ENCODE results near the gene HDAC6.
"Not testable (repeated sequence)": the region's sequence is repeated elsewhere in the genome, so short reads cannot be mapped to it uniquely, and the experiment has no call there.

HDAC6 gene

DNA sequence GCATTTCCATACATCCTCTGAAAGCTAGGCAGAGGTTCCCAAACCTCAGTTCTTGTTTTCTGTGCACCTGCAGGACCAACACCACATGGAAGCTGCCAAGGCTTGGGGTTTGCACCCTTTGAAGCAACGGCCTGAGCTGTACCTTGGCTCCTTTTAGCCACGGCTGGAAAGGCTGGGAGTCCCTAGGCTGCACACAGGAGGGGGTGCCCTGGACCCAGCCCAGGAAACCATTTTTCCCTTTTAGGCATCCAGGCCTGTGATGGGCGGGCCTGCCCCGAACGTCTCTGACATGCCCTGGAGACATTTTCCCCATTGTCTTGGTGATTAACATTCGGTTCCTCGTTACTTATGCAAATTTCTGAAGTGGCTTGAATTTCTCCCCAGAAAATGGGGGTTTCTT lies 51.0 kb downstream of the HDAC6 start:
- Histone ChIP-seq H3K4me3 (replicated peaks; ENCODE audit: insufficient read depth, low read length) (no peak overlapping the region), H3K27me3 (ENCODE audit: insufficient read depth, poor library complexity, severe bottlenecking) (no peaks in the 10 kb centered on the region), H3K27ac (replicated peaks) (no peak overlapping the region)
- no peak for DNase-seq (ENCODE audit: low read depth in 1 of 2, low spot score in 1 of 2)
- TF ChIP-seq, protein P1, sequence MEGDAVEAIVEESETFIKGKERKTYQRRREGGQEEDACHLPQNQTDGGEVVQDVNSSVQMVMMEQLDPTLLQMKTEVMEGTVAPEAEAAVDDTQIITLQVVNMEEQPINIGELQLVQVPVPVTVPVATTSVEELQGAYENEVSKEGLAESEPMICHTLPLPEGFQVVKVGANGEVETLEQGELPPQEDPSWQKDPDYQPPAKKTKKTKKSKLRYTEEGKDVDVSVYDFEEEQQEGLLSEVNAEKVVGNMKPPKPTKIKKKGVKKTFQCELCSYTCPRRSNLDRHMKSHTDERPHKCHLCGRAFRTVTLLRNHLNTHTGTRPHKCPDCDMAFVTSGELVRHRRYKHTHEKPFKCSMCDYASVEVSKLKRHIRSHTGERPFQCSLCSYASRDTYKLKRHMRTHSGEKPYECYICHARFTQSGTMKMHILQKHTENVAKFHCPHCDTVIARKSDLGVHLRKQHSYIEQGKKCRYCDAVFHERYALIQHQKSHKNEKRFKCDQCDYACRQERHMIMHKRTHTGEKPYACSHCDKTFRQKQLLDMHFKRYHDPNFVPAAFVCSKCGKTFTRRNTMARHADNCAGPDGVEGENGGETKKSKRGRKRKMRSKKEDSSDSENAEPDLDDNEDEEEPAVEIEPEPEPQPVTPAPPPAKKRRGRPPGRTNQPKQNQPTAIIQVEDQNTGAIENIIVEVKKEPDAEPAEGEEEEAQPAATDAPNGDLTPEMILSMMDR (IDR thresholded peaks at IDR 0.05; ENCODE audit: insufficient read depth, low read length) = no peak
- no peak for TF ChIP-seq GABPA (IDR thresholded peaks at IDR 0.05; ENCODE audit: low read depth)
- TF ChIP-seq SPI1 (IDR thresholded peaks at IDR 0.05; ENCODE audit: borderline replicate concordance, low read depth) = no peak
- TF ChIP-seq POLR2AphosphoS5 (IDR thresholded peaks at IDR 0.05; ENCODE audit: low read depth) = no peak
- TF ChIP-seq, protein P2, sequence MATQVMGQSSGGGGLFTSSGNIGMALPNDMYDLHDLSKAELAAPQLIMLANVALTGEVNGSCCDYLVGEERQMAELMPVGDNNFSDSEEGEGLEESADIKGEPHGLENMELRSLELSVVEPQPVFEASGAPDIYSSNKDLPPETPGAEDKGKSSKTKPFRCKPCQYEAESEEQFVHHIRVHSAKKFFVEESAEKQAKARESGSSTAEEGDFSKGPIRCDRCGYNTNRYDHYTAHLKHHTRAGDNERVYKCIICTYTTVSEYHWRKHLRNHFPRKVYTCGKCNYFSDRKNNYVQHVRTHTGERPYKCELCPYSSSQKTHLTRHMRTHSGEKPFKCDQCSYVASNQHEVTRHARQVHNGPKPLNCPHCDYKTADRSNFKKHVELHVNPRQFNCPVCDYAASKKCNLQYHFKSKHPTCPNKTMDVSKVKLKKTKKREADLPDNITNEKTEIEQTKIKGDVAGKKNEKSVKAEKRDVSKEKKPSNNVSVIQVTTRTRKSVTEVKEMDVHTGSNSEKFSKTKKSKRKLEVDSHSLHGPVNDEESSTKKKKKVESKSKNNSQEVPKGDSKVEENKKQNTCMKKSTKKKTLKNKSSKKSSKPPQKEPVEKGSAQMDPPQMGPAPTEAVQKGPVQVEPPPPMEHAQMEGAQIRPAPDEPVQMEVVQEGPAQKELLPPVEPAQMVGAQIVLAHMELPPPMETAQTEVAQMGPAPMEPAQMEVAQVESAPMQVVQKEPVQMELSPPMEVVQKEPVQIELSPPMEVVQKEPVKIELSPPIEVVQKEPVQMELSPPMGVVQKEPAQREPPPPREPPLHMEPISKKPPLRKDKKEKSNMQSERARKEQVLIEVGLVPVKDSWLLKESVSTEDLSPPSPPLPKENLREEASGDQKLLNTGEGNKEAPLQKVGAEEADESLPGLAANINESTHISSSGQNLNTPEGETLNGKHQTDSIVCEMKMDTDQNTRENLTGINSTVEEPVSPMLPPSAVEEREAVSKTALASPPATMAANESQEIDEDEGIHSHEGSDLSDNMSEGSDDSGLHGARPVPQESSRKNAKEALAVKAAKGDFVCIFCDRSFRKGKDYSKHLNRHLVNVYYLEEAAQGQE (IDR thresholded peaks at IDR 0.05; ENCODE audit: insufficient replicate concordance, low read depth) = no peak

DNA sequence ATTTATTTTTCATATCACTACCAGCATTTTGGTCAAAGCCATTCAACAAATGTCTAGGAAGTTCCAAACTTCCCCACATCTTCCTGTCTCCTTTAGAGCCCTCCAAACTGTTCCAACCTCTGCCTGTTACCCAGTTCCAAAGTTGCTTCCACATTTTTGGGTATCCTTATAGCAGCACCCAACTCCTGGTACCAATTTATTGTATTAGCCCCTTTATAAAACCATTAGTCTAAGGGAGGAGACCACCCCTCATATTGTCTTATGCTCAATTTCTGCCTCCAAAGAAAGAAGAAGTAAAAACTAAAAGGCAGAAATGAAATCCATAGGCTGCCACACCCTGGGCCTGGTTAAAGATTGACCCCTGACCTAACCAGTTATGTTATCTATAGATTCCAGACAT lies 51.6 kb downstream of the HDAC6 start:
- not testable (repeated sequence) for H3K4me3 ChIP-seq (replicated peaks; ENCODE audit: insufficient read depth, low read length); H3K27ac ChIP-seq (replicated peaks); H3K27me3 ChIP-seq (ENCODE audit: insufficient read depth, poor library complexity, severe bottlenecking)

DNA sequence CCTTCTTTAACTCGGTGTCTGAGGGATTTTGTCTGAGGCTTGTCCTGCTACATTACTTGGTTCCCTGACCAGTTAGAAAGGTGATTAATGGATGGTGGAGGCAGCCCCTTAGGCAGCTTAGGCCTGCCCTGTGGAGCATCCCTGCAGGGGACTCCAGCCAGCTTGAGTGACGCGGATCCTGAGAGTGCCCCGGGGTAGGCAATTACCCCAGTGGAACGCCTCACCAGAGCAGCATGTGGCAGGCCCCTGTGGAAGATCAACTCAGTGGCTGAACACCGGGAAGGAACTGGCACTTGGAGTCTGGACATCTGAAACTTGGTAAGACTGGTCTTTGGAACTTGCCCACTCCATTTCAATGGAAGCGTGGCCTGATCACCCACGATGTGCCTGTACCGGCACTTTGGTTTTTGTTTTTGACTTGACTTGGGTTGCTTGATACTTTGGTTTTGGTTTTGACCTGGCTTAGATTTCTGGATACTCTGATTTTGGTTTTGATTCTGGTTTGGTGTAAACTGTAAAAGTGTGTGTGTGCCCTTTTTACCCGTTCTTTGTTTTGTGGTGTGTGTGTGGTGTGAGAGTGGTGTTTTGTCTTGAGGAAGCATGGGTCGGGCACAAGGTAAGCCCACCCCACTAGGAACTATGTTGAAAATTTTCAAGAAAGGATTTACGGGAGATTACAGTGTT lies 52.4 kb downstream of the HDAC6 start:
- DNase-seq (ENCODE audit: low read depth in 1 of 2, low spot score in 1 of 2); H3K27me3 ChIP-seq (ENCODE audit: insufficient read depth, poor library complexity, severe bottlenecking); H3K4me3 ChIP-seq (replicated peaks; ENCODE audit: insufficient read depth, low read length); H3K27ac ChIP-seq (replicated peaks): not testable (repeated sequence)

More for the DNA sequence above, 51.6 kb downstream of the HDAC6 start:
- not testable (repeated sequence) for DNase-seq (ENCODE audit: low read depth in 1 of 2, low spot score in 1 of 2)

DNA sequence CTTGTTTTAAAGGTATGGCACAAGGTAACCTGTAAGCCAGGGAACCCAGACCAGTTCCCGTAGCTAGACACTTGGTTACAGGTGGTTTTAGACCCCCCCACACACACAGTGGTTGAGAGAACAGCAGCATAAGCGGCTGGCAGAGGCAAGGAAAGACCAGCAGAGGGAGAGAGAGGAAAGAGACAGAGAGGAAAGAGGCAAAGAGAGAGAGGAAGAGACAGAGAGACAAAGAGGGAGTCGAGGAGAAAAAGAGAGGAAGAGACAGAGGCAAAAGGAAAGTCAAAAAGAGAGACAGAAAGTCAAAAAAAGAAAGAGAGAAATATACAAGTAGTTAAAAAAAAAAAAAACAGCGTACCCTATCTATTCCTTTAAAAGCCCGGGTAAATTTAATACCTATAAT lies 53.0 kb downstream of the HDAC6 start:
- Histone ChIP-seq H3K27me3 (ENCODE audit: insufficient read depth, poor library complexity, severe bottlenecking) (no peaks in the 10 kb centered on the region), H3K4me3 (replicated peaks; ENCODE audit: insufficient read depth, low read length) (no peak overlapping the region), H3K27ac (replicated peaks) (no peak overlapping the region)
- TF ChIP-seq, protein P1 (IDR thresholded peaks at IDR 0.05; ENCODE audit: insufficient read depth, low read length) = no peak
- TF ChIP-seq SPI1 (IDR thresholded peaks at IDR 0.05; ENCODE audit: borderline replicate concordance, low read depth) = no peak
- TF ChIP-seq, protein P2 (IDR thresholded peaks at IDR 0.05; ENCODE audit: insufficient replicate concordance, low read depth) = no peak
- TF ChIP-seq POLR2AphosphoS5 (IDR thresholded peaks at IDR 0.05; ENCODE audit: low read depth) = no peak
- TF ChIP-seq GABPA (IDR thresholded peaks at IDR 0.05; ENCODE audit: low read depth) = no peak
- DNase-seq (ENCODE audit: low read depth in 1 of 2, low spot score in 1 of 2) = peak in 1 of 2 experiments; percentile 13

DNA sequence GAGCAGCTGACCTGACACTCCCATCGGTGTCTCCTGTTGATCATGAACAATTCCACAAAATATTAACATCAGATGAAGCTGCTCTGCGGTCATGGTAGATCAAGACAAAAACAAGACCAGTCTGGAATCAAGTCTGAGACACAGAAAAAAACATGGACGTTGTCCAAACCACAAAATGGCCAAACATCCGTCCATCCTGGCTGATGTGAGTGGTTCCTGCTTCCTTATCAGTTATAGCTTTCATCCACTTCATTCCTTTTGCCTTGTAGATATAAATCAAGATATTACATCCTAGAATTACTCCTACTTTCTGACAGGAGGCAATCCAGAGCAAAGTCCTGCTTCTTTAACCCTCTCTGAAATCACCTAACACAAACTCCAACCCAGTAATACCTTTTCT lies 62.3 kb downstream of the HDAC6 start:
- no peak for DNase-seq (ENCODE audit: low read depth in 1 of 2, low spot score in 1 of 2)
- Histone ChIP-seq H3K27ac (replicated peaks) (no peak overlapping the region), H3K27me3 (ENCODE audit: insufficient read depth, poor library complexity, severe bottlenecking) (no peaks in the 10 kb centered on the region), H3K4me3 (replicated peaks; ENCODE audit: insufficient read depth, low read length) (no peak overlapping the region)
- TF ChIP-seq SPI1 (IDR thresholded peaks at IDR 0.05; ENCODE audit: borderline replicate concordance, low read depth) (no peak), GABPA (IDR thresholded peaks at IDR 0.05; ENCODE audit: low read depth) (no peak)
- TF ChIP-seq, protein P2 (IDR thresholded peaks at IDR 0.05; ENCODE audit: insufficient replicate concordance, low read depth) = no peak

DNA sequence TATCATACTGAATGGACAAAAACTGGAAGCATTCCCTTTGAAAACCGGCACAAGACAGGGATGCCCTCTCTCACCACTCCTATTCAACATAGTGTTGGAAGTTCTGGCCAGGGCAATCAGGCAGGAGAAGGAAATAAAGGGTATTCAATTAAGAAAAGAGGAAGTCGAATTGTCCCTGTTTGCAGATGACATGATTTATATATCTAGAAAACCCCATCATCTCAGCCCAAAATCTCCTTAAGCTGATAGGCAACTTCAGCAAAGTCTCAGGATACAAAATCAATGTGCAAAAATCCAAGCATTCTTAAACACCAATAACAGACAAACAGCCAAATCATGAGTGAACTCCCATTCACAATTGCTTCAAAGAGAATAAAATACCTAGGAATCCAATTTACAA lies 70.2 kb downstream of the HDAC6 start:
- not testable (repeated sequence) for H3K27me3 ChIP-seq (ENCODE audit: insufficient read depth, poor library complexity, severe bottlenecking); H3K27ac ChIP-seq (replicated peaks); DNase-seq (ENCODE audit: low read depth in 1 of 2, low spot score in 1 of 2); H3K4me3 ChIP-seq (replicated peaks; ENCODE audit: insufficient read depth, low read length)
